OCI-LY1 (cell line): ENCODE results near the gene SMCO3.

Experiments used
- EZH2 ChIP-seq: fragments of 200-600 bp; sonication (generic), shearing (Covaris generic); IDR thresholded peaks from 2 replicates; pipeline ENCODE4 v1.8.0; 2017; ENCODE audit warnings: borderline replicate concordance, mixed run types, mild to moderate bottlenecking, antibody characterized with exemption, low read length, moderate library complexity, mixed read lengths
- TF ChIP-seq, protein P1 (sequence below): fragments of 200-600 bp; sonication (generic), shearing (Covaris generic); IDR thresholded peaks from 2 replicates; pipeline ENCODE4 v1.5.1; 2017; ENCODE audit warnings: mild to moderate bottlenecking, antibody characterized with exemption, low read length, moderate library complexity, mixed read lengths

DNA sequence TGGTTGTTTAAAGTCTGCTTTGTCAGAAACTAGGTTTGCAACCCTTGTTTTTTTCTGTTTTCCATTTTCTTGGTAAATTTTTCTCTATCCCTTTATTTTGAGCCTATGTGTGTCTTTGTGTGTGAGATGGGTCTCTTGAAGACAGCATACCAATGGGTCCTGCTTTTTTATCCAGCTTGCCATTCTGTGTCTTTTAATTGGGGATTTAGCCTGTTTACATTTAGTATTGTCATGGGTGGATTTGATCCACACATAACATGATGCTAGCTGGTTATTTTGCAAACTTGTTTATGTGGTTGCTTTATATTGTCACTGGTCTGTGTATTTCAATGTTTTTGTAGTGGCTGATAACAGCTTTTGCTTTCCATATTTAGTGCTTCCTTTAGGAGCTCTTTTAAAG lies 46.5 kb upstream of the SMCO3 start:
- no peak for TF ChIP-seq EZH2
- TF ChIP-seq, protein P1, sequence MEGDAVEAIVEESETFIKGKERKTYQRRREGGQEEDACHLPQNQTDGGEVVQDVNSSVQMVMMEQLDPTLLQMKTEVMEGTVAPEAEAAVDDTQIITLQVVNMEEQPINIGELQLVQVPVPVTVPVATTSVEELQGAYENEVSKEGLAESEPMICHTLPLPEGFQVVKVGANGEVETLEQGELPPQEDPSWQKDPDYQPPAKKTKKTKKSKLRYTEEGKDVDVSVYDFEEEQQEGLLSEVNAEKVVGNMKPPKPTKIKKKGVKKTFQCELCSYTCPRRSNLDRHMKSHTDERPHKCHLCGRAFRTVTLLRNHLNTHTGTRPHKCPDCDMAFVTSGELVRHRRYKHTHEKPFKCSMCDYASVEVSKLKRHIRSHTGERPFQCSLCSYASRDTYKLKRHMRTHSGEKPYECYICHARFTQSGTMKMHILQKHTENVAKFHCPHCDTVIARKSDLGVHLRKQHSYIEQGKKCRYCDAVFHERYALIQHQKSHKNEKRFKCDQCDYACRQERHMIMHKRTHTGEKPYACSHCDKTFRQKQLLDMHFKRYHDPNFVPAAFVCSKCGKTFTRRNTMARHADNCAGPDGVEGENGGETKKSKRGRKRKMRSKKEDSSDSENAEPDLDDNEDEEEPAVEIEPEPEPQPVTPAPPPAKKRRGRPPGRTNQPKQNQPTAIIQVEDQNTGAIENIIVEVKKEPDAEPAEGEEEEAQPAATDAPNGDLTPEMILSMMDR = no peak
